Measurements from ENCODE around the gene TXNL1. TPM values are rescaled to one million over a fixed set of nuclear protein-coding genes. Genes with fewer than 3 reads are reported as not detected.

The TXNL1 gene
- polyA plus RNA-seq, 1 of the 3 experiments (the other 2 are of a cell fraction), result 39.7 TPM

- Histone ChIP-seq H3K4me3 (ENCODE audit: low read depth in 2 of 2, low read length in 1 of 2) (no peak overlapping the region), H3K4me2 (no peak overlapping the region), H3K27ac (ENCODE audit: low read depth in 2 of 2, low read length in 1 of 2) (no peak overlapping the region), H3F3A (replicated peaks; ENCODE audit: insufficient read depth) (no peaks in the 10 kb centered on the region), H4K20me1 (ENCODE audit: insufficient read depth) (no peaks in the 10 kb centered on the region), H3K79me2 (ENCODE audit: insufficient read depth) (peaks cover 60% of the 10 kb centered on the region), H3K36me3 (replicated peaks in 1 of 2; ENCODE audit: control insufficient read depth in 1 of 2, insufficient read depth in 2 of 2, low read length in 1 of 2) (no peaks in the 10 kb centered on the region), H3K27me3 (ENCODE audit: insufficient read depth) (no peaks in the 10 kb centered on the region), H2AFZ (ENCODE audit: low read depth) (no peak overlapping the region), H3K4me1 (ENCODE audit: control insufficient read depth in 1 of 2, insufficient read depth in 2 of 2, low read depth in 1 of 2, low read length in 1 of 2) (peaks cover 0 to 13% of the 10 kb centered on the region in 2 experiments; a peak in 2 of 4 replicates), H3K9me3 (no peaks in the 10 kb centered on the region), H3K9me2 (no peaks in the 10 kb centered on the region), H3K9ac (no peak overlapping the region)
- DNase-seq, result no peak
- 77% methylated on average over 4 of the region's 4 CpGs for WGBS (ENCODE audit: low lambda C conversion rate)
- CTCF ChIA-PET, result interaction anchor here (0.6 to 0.7 kb wide), 2 partner anchors 14 to 50 kb away, joined by 3 read pairs; no protein-coding TSS in a partner anchor
- no peak for TF ChIP-seq CHD2 (IDR thresholded peaks at IDR 0.05; ENCODE audit: low read length, partially characterized antibody)
- TF ChIP-seq TCF12 (IDR thresholded peaks at IDR 0.05), result no peak
- no peak for TF ChIP-seq TAF1 (IDR thresholded peaks at IDR 0.05; ENCODE audit: borderline replicate concordance, low read depth, low read length)
- TF ChIP-seq, protein P1, sequence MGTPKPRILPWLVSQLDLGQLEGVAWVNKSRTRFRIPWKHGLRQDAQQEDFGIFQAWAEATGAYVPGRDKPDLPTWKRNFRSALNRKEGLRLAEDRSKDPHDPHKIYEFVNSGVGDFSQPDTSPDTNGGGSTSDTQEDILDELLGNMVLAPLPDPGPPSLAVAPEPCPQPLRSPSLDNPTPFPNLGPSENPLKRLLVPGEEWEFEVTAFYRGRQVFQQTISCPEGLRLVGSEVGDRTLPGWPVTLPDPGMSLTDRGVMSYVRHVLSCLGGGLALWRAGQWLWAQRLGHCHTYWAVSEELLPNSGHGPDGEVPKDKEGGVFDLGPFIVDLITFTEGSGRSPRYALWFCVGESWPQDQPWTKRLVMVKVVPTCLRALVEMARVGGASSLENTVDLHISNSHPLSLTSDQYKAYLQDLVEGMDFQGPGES (IDR thresholded peaks at IDR 0.05; ENCODE audit: low read depth, low read length), result no peak
- no peak for TF ChIP-seq FOSL2 (IDR thresholded peaks at IDR 0.05; ENCODE audit: borderline replicate concordance, low read depth)
- no peak for TF ChIP-seq NRF1 (IDR thresholded peaks at IDR 0.05; ENCODE audit: low read depth, low read length)
- TF ChIP-seq SMC3 (IDR thresholded peaks at IDR 0.05; ENCODE audit: low read depth, low read length), result no peak
- TF ChIP-seq, protein P2, sequence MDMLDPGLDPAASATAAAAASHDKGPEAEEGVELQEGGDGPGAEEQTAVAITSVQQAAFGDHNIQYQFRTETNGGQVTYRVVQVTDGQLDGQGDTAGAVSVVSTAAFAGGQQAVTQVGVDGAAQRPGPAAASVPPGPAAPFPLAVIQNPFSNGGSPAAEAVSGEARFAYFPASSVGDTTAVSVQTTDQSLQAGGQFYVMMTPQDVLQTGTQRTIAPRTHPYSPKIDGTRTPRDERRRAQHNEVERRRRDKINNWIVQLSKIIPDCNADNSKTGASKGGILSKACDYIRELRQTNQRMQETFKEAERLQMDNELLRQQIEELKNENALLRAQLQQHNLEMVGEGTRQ (IDR thresholded peaks at IDR 0.05; ENCODE audit: borderline replicate concordance, low read depth, low read length), result no peak
- TF ChIP-seq, protein P3, sequence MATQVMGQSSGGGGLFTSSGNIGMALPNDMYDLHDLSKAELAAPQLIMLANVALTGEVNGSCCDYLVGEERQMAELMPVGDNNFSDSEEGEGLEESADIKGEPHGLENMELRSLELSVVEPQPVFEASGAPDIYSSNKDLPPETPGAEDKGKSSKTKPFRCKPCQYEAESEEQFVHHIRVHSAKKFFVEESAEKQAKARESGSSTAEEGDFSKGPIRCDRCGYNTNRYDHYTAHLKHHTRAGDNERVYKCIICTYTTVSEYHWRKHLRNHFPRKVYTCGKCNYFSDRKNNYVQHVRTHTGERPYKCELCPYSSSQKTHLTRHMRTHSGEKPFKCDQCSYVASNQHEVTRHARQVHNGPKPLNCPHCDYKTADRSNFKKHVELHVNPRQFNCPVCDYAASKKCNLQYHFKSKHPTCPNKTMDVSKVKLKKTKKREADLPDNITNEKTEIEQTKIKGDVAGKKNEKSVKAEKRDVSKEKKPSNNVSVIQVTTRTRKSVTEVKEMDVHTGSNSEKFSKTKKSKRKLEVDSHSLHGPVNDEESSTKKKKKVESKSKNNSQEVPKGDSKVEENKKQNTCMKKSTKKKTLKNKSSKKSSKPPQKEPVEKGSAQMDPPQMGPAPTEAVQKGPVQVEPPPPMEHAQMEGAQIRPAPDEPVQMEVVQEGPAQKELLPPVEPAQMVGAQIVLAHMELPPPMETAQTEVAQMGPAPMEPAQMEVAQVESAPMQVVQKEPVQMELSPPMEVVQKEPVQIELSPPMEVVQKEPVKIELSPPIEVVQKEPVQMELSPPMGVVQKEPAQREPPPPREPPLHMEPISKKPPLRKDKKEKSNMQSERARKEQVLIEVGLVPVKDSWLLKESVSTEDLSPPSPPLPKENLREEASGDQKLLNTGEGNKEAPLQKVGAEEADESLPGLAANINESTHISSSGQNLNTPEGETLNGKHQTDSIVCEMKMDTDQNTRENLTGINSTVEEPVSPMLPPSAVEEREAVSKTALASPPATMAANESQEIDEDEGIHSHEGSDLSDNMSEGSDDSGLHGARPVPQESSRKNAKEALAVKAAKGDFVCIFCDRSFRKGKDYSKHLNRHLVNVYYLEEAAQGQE (IDR thresholded peaks at IDR 0.05; ENCODE audit: low read depth, low read length), result no peak
- TF ChIP-seq PBX3 (IDR thresholded peaks at IDR 0.05), result no peak
- no peak for TF ChIP-seq JUND (IDR thresholded peaks at IDR 0.05)
- no peak for TF ChIP-seq RXRA (IDR thresholded peaks at IDR 0.05; ENCODE audit: borderline replicate concordance, low read depth)
- POLR2A ChIA-PET, result interaction anchor here (2.7 kb wide), 1 partner anchor 15 kb away, joined by 10 read pairs; the partner anchor contains the start of gene TXNL1
These were observed 14.4 kb upstream of the TXNL1 start for GRCh38 chr18:56652802-56653201.

Data from SK-N-SH (cell line).